Stimulated activated CD8-positive, alpha-beta memory T cell treated with anti-CD3 and anti-CD28 coated beads, Interleukin-7, amount 100 ng/mL, for 48 hours (primary cell): ENCODE data around the gene SBF2.
"Not testable (repeated sequence)": the region's sequence is repeated elsewhere in the genome, so short reads cannot be mapped to it uniquely, and the experiment has no call there.

Source experiments
- DNase-seq, 2 donors: peaks; one replicate each; pipeline ENCODE4 v3.0.0-alpha.2; 2020; ENCODE audit warnings: low read depth in 1 of 2; ENCODE audit errors: extremely low read depth in 1 of 2

Gene SBF2

DNA sequence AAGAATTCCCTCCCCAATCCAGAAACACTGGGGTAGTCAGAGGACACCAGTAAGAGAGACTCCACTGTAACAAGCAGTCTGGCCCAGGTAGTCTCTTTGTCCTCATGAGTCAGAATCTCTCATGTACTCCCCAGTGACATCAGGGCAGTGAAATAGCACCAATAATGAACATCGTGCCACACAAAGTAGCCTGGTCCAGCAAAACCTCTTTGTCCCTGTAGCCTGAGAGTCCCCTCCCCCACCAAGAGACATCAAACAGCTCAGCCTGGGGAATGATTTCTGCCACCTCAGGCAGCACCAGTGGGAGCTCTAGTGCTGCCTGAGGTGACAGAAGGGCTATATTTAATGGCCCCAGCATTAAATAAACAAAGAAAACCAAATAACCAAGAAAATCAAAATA lies 88.1 kb downstream of the SBF2 start:
- DNase-seq = no peak

DNA sequence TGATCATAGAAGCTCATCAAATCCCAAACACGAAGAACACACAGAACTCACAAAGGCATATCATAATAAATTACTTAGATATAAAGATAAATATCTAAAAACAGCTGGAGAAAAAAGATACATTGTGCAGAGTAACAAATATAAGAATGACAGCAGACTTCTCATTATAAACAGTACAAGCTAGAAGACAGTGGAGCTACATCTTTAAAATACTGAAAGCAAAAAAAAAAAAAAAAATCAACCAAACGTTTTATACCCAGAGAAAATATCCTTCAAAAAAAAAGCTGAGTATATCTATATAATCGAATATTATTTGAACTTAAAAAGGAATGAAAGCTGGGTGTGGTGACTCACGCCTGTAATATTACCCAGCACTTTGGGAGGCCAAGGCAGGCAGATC lies 90.0 kb downstream of the SBF2 start:
- DNase-seq = no peak

DNA sequence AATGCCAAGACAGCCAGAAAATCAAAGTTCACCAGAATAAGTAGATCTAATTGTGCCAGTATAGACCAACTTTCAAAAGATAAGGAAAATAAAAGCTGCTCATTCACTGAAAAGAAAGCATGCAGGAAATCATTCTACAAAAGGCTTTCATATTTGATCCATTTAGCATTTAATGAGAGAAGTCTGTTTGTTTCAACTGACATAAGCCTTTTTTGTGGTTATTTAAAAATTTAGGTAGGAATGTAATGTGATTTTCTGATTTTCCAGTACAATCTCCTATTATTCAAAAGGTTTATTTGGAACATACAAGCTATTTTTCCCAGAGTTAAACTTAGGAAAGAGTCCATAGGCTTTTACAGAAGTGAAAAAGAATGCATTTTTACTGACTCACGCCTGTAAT lies 92.7 kb downstream of the SBF2 start:
- DNase-seq = no peak

DNA sequence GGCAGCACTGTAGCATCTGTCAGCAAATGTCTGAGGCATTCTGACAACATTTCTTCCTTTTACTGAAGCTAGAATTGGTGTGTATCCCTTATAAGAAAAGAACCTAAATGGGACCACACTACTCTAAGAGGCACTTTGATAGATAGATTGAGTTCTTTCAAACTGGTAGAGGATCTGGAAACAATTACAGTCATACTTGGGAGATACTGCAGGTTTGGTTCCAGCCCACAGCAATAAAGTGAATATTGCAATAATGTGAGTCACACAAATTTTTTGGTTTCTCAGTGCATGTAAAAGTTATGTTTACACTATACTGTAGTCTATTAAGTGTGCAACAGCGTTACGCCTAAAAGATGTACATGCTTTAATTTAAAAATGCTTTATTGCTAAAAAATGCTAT lies 96.9 kb downstream of the SBF2 start:
- DNase-seq = no peak

DNA sequence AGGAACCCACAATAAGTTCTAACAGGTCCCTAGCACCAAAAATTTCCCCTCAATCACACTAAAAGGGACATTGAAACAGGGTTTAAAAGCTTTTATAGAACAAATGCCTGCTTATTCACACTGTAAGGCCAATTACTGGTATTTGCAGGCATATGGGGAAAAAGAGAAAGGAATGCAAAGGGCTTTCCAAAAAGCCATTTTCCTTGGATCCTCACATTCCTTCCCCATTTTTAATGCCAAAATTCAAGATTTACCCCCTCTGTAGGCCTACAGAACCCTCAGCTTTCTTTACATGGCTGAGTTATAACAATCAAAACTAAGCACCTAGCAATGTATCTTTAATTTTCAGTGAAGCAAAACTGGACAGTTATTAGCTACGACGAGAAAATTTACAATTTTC lies 102.0 kb downstream of the SBF2 start:
- DNase-seq = no peak

DNA sequence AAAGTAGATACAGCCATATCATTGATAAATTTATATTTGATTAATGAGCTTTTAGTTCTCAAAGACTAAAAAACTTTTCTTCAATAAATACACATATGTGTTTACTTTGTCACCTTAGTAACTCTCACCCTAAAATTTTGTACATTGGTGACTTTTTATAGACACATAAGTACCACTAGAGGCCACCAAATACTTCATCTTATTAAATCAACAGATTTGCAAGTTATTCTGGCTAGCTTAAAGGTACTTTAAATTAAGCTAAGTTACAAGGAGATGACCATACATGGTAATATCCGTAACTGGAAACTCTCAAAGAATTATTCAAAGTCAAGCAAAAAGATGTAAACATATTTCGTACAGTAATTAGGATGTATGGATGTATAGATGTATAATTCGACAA lies 112.2 kb downstream of the SBF2 start:
- no peak for DNase-seq

DNA sequence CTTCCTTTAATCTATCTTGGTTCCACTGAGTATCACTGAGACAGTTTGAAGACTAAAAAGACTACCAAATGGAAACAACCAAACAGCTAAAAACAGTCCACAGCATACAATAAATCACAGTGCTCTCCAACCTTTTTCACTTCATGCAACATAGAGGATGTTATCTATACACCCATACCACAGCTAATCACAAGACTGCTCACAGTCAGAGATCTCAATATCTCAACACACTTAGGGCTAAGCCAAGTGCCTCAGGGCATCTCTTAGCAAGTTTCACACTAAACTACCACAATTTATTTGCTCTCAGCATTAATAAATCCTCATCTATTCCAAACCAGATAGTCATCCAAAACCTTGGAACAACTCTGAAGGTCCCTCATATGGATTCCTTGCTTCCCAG lies 129.4 kb downstream of the SBF2 start:
- DNase-seq = no peak

DNA sequence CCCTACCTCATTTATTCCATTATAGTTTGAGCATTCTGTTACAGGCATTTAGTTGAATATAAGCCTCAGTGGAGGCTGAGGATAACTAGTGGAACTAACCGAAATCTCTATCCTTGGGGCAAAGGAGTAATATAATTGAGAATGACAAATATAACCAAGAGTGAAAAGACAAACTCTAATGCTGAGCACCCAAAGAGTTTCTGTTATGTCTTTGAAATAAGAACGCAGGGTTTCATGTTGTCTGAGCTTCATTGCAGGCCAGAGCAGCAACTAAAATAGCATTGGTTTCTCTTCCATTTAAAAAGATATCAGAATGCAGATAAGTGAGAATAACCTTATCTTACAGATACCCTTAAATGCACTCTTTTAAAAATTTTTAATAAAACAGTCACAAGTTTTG lies 131.8 kb downstream of the SBF2 start:
- no peak for DNase-seq

DNA sequence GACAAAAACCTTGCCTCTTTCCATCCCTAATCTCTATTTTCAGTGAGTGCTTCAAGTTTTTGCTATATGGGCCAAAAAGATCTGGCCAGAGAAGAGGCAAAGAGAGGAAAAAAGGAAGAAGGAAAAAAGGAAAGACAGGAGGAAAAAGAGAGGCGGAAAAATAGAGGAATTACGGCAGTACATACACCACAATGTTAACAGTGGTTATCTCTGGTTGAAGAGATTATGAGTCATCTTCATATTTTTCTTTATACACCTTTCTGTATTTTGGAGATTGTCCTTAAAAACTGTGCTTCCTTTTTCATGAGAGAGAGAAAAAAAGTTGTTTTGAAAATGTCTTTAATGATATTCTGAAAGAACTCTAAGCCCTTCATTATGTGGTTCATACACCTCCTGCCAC lies 133.7 kb downstream of the SBF2 start:
- no peak for DNase-seq

DNA sequence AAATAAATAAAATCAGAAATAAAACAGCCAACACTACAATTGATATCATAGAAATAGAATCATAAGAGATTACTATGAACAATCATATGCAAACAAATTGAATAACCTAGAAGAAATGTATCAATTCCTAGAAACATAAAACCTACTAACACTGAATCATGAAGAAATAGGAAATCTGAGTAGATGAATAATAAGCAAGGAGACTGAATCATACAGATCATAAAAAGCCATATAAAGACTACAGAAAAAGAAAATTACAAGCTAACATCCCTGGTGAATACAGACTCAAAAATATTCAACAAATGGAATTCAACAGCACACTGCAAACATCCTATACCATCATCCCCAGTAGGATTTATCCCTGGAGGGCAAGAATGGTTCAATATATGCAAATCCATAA lies 135.6 kb downstream of the SBF2 start:
- DNase-seq = no peak

DNA sequence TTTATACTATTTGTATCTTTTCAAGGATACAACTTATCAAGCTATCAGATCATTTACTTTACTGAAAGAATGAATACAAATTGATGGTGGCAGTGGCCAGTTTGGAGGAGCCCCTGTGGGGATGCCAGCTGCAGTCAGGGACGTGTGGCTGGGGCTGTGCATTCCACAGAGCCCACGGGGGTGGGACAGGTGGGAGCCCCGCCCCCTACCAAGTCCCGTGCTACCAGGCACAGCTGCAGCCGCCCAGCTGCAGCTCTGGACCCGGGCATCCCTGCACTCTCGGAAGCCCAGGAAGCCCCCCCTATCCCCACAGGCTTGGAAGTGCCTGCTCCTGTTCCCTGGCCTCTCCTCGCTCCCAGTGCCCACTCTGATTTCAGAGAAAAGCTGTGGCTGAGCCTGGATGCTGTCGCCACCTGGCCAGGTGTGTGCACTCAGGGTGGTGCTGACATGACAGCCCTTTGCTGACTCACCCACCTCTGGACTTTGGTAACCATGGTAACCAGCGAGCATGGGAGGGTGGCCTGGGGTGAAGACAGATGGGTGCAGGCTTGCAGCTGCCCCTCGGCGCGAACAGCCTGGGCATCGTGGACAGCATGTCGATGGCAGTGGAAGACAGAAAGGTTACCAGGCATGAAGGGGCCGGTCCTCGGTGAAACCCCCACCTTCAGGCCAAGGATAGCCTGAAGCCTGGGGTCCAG lies 138.1 kb downstream of the SBF2 start:
- no peak for DNase-seq

DNA sequence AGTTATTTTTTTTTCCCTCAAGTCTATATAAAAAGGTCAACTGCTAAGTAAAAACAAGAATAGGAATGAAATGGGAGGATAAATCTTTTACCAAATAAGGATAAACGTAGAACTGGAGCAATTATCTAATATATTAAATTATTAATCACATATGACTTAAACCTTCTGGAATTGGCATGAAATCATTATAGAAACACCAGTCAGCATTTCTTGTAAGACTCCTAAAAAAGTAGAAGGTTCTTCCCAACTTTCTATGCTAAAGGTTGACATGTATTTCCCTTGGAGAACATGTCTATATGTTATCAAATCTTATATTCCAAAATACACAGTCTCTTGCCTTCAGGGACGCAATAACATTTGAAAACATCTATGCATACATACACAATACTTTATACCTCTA lies 143.2 kb downstream of the SBF2 start:
- DNase-seq = no peak

DNA sequence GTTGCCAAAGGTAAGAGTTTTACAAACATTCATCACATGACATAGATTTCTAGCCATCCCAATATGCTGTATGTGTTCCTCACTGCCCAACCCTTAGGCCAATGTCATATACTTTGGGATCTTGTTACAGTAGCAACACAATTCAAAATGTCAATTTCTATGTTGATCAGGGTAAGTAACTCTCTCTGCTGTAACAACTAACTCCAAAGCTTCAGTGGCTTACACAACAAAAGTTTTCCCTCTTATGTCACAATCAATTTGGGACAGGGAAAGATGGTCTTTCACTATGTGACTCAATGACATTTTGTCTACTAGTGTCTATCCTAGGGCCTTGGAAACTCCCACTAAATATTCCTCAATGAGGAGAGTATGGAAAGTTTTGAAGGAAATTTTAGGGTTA lies 144.5 kb downstream of the SBF2 start:
- DNase-seq = no peak

DNA sequence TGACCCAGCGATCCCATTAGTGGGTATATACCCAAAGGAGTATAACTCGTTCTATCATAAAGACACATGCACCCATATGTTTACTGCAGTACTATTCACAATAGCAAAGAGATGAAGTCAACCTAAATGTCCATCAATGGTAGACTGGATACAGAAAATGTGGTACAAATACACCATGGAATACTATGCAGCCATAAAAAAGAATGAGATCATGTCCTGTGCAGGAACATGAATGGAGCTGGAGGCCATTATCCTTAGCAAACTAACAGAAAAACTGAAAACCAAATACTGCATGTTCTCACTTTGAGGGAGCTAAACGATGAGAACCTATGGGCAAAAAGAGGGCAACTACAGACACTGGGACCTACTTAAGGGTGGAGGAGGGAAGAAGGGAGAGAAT lies 146.8 kb downstream of the SBF2 start:
- no peak for DNase-seq

DNA sequence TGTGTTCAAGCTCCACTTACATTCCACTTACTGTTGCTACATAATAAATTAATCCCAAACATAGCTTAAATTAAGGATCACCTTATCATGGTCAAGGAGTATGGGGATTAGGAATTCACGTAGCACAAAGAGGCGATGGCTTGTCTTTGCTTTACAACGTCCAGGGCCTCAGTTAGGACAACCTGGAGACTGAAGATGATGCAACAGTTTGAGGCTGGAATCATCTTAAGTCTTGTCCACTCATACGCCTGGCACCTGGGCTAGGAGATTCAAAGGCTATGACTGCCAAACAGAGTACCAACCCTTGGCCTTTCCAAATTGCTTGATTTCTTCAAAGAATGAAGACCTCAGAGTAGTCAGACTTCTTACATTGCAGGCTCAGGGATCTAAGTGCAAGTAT lies 149.1 kb downstream of the SBF2 start:
- no peak for DNase-seq

DNA sequence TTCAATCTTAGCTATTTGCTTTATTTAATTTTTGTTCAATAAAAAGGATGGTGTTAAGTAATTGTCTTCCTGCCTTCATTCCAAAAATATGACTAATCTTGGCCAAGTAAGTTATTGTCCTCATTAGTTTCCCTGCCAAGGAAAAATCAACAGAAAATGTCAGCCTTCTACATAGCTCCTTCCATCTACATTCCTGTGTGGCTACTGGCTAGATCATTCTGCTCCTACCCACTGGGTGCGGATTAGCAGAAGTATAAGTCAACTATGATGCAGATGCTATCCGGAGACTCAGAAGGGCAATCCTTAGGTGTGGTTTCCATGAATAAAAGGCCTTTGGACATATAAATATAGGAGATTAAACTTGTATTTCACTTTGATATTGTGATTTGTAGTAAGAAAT lies 154.4 kb downstream of the SBF2 start:
- no peak for DNase-seq

DNA sequence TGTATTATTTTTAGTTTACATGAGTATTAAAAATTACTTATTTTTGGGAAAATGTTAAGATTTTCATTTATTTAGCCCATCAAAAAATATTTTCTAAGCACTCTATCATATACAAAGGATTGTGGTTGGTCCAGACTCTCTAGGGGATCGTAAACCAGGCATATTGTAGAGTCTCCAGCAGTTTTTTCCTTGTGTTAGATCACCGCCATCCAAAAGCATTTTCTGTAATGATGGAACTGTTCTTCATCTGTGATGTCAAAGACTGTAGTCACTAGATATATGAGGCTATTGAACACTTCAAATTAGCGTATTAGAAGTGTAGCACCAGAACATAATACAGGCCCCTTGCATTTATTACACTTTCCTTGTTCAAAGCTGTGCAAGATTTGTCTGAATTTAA lies 154.9 kb downstream of the SBF2 start:
- DNase-seq = no peak

DNA sequence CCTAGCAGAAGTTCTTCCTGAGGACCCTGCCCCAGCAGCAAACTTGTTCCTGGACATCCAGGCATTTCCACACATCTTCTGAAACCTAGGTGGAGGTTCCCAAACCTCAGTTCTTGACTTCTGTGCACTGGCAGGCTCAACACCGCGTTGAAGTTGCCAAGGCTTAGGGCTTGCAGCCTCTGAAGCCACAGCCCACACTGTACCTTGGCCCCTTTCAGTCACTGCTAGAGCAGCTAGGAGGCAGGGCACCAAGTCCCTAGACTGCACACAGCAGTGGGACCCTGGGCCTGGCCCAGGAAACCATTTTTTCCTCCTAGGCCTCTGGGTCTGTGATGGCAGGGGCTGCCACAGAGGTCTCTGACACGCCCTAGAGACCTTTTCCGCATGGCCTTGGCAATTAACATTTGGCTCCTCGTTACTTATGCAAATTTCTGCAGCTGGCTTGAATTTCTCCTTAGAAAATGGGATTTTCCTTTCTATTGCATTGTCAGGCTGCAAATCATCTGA lies 159.0 kb downstream of the SBF2 start:
- DNase-seq = no peak

DNA sequence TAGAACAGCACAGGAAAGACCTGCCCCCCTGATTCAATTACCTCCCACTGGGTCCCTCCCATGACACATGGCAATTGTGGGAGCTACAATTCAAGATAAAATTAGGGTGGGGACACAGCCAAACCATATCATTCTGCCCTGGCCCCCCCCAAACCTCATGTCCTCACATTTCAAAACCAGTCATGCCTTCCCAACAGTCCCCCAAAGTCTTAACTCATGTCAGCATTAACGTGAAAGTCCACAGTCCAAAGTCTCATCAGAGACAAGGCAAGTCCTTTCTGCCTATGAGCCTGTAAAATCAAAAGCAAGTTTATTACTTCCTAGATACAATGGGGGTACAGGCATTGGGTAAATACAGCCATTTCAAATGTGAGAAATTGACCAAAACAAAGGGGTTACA lies 159.8 kb downstream of the SBF2 start:
- not testable (repeated sequence) for DNase-seq

DNA sequence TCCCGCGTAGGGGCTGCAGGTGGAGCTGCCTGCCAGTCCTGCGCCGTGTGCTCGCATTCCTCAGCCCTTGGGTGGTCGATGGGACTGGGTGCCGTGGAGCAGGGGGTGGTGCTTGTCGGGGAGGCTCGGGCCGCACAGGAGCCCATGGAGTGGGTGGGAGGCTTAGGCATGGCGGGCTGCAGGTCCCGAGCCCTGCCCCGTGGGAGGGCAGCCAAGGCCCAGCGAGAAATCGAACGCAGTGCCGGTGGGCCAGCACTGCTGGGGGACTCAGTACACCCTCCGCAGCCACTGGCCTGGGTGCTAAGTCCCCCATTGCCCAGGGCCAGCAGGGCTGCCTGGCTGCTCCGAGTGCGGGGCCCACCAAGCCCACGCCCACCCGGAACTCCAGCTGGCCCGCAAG lies 160.8 kb downstream of the SBF2 start:
- not testable (repeated sequence) for DNase-seq

DNA sequence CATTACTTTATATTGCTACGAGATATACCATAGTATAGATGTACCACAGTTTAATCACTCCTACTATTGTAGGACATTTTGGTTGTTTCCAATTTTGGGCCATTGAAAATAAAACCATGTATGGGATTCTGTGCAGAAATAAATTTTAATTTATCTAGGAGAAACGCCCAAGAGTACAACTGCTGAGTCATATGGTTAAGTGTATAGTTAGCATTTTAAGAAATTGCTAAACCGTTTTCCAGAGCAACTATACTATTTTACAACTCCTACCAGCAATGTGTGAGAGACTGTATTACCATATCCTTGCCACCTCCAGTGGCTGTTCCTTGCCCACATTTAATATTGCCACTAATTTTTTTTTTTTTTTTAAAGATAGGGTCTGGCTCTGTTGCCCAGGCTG lies 163.1 kb downstream of the SBF2 start:
- DNase-seq = no peak

DNA sequence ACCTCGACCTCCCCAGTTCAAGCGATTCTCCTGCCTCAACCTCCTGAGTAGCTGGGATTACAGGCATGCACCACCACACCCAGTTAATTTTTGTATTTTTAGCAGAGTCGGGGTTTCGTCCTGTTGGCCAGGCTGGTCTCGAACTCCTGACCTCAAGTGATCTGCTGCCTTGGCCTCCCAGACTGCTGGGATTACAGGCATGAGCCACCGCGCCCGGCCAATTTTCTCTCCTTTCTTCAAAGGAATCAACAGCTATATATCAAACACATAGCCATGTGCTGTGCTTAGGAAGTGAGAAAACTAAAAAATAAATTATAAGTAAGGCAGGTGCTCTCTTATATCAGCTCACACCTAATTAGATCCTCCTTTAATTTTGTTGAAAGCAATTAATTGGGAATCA lies 164.8 kb downstream of the SBF2 start:
- not testable (repeated sequence) for DNase-seq

DNA sequence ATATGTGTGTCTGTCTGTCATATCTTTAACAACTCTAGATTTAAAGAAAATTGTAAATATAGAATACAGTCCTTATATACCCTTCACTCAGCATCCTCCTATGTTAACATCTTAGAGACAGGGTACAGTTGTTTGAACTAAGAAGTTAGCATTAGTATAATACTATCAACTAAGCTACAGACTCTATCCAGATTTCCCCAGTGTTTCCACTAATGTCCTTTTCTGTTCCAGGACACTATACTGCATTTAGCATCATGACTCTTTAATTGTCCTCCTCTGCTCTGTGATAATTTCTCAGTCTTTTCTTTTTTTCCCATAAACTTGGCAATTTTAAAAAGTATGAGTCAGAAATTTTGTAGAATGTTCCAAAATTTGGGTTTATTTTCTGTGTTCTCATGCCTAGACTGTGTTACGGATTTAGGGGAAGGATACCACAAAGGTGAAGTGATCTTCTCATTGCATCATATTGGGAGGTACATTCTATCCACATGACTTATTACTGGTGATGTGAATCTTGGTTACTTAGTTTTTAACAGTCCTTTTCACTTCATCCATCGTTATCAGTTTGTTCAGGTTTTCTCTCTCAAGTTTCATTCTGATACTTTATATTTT lies 168.4 kb downstream of the SBF2 start:
- no peak for DNase-seq
